GM23248 (cell line): ENCODE measurements around the gene NEMF. TPM values are rescaled to one million over a fixed set of nuclear protein-coding genes. Genes with fewer than 3 reads are reported as not detected.

Experiments used
- DNase-seq: peaks from one replicate; pipeline ENCODE4 v3.0.0-alpha.2; 2015
- H2AFZ ChIP-seq: fragments of 200-600 bp; sonication (generic); 2 replicates; pipeline ENCODE4 v1.6.1; 2016; ENCODE audit warnings: antibody characterized with exemption
- H3F3A ChIP-seq: fragments of 200-600 bp; sonication (generic); 2 replicates; pipeline ENCODE4 v1.6.1; 2016; ENCODE audit warnings: mild to moderate bottlenecking, antibody characterized with exemption, mixed run types; ENCODE audit not compliant: insufficient read depth
- H3K27ac ChIP-seq: fragments of 200-600 bp; sonication (generic); 2 replicates; pipeline ENCODE4 v1.5.1; 2016; ENCODE audit warnings: mild to moderate bottlenecking
- H3K27me3 ChIP-seq: fragments of 200-600 bp; sonication (generic); replicated peaks from 2 replicates; pipeline ENCODE4 v1.6.1; 2016; ENCODE audit warnings: mild to moderate bottlenecking; ENCODE audit not compliant: insufficient read depth
- H3K36me3 ChIP-seq: fragments of 200-600 bp; sonication (generic); 2 replicates; pipeline ENCODE4 v1.6.1; 2016; ENCODE audit warnings: low read depth, mild to moderate bottlenecking
- H3K4me1 ChIP-seq: fragments of 200-600 bp; sonication (generic); 2 replicates; pipeline ENCODE4 v1.6.1; 2016; ENCODE audit warnings: mild to moderate bottlenecking; ENCODE audit not compliant: insufficient read depth
- H3K4me2 ChIP-seq: fragments of 200-600 bp; sonication (generic); one replicate; pipeline ENCODE4 v1.6.1; 2016; ENCODE audit warnings: mild to moderate bottlenecking; ENCODE audit not compliant: unreplicated experiment
- H3K4me3 ChIP-seq: fragments of 200-600 bp; sonication (generic); 2 replicates; pipeline ENCODE4 v1.5.1; 2016; ENCODE audit warnings: mild to moderate bottlenecking
- H3K79me2 ChIP-seq: fragments of 200-600 bp; sonication (generic); 2 replicates; pipeline ENCODE4 v1.6.1; 2016; ENCODE audit warnings: mild to moderate bottlenecking; ENCODE audit not compliant: insufficient read depth
- H3K9ac ChIP-seq: fragments of 200-600 bp; sonication (generic); 2 replicates; pipeline ENCODE4 v1.6.1; 2016; ENCODE audit warnings: mild to moderate bottlenecking
- H3K9me2 ChIP-seq: fragments of 200-600 bp; sonication (generic); 2 replicates; pipeline ENCODE4 v1.6.1; 2016; ENCODE audit warnings: mixed run types, mild to moderate bottlenecking, moderate library complexity; ENCODE audit not compliant: insufficient read depth
- H3K9me3 ChIP-seq: fragments of 200-600 bp; sonication (generic); one replicate; pipeline ENCODE4 v1.6.1; 2017; ENCODE audit warnings: low read depth
- H4K20me1 ChIP-seq: fragments of 200-600 bp; sonication (generic); 2 replicates; pipeline ENCODE4 v1.6.0; 2016; ENCODE audit not compliant: insufficient read depth
- EZH2 ChIP-seq: fragments of 200-600 bp; sonication (generic); IDR thresholded peaks from 2 replicates; pipeline ENCODE4 v1.6.1; 2018; ENCODE audit warnings: antibody characterized with exemption, mild to moderate bottlenecking; ENCODE audit not compliant: insufficient read depth, poor library complexity, severe bottlenecking
- EZH2phosphoT487 ChIP-seq: fragments of 200-600 bp; sonication (generic); IDR thresholded peaks from 2 replicates; pipeline ENCODE4 v1.6.1; 2018; ENCODE audit warnings: antibody characterized with exemption, moderate library complexity, mild to moderate bottlenecking, low read depth; ENCODE audit not compliant: insufficient read depth
- WGBS, 2 experiments: methylation state at CpG; one replicate each; pipeline ENCODE4 v1.1.6; 2015 to 2017; ENCODE audit warnings: low lambda C conversion rate in 2 of 2, low coverage in 1 of 2; ENCODE audit errors: missing lambda C conversion rate in 2 of 2; 5-methylcytosine and 5-hydroxymethylcytosine counted together
- in situ Hi-C: fragments of 300-500 bp; cut with MboI; formaldehyde crosslinking; loops from 2 replicates; pipeline ENCODE4 v1.15.0; 2020
- polyA plus RNA-seq: library from polyadenylated mRNA; unstranded; fragments of >200 nt; fragmentation: Nextera tagmentation; extraction: Ambion mirVana; gene quantifications from 2 replicates; pipeline ENCODE4 v1.2.1, GENCODE V29; 2016
- total RNA-seq: library from RNA; depleted of rRNA; stranded (reverse); fragments of >200 nt; shearing (Covaris generic); gene quantifications from 2 replicates; pipeline ENCODE4 v1.2.3, GENCODE V29; 2014

The NEMF gene
- total and polyA plus RNA-seq, 2 experiments from 2014 or later: 56.5 to 65.9 TPM

GRCh38 chr14:49893309-49894213, 41.0 kb upstream of the NEMF start:
- peaks cover 72% of the 10 kb centered on the region for H3K79me2 ChIP-seq
- no peaks in the 10 kb centered on the region for H3K9me3 ChIP-seq
- in situ Hi-C loops: no loop called here
- WGBS, 2 experiments: 1% methylated on average over 78 to 84 of the region's 85 CpGs
- peaks cover 12% of the 10 kb centered on the region; the same call in 1 of the 2 replicates for H4K20me1 ChIP-seq
- H3K27me3 ChIP-seq: no peaks in the 10 kb centered on the region
- no peaks in the 10 kb centered on the region for H3K9me2 ChIP-seq
- peaks cover 34% of the 10 kb centered on the region for H3K36me3 ChIP-seq
- TF ChIP-seq EZH2phosphoT487: no peak
- no peak for TF ChIP-seq EZH2
- DNase-seq: peak; percentile 85
- peak overlapping the region; percentile 97 for H3K4me3 ChIP-seq
- peaks cover 29% of the 10 kb centered on the region for H3K4me1 ChIP-seq
- H3K27ac ChIP-seq: peak overlapping the region; percentile 99
- peak overlapping the region; percentile 100 for H3K4me2 ChIP-seq
- peak overlapping the region; percentile 100 for H3K9ac ChIP-seq
- H2AFZ ChIP-seq: no peak overlapping the region
- peaks cover 60% of the 10 kb centered on the region for H3F3A ChIP-seq

- H3K4me1 ChIP-seq: peaks cover 22% of the 10 kb centered on the region
- H2AFZ ChIP-seq: peak within 1 kb of the TSS; percentile 85
- H3K36me3 ChIP-seq: peaks cover 34% of the 10 kb centered on the region
- H3K9me2 ChIP-seq: no peaks in the 10 kb centered on the region
- H3K9ac ChIP-seq: peak within 1 kb of the TSS; percentile 100
- H3K9me3 ChIP-seq: no peaks in the 10 kb centered on the region
- H3K27me3 ChIP-seq: no peaks in the 10 kb centered on the region
- peak within 1 kb of the TSS; percentile 99 for H3K27ac ChIP-seq
- H3F3A ChIP-seq: peaks cover 52% of the 10 kb centered on the region
- H3K79me2 ChIP-seq: peaks cover 64% of the 10 kb centered on the region
- TF ChIP-seq EZH2 (no peak), EZH2phosphoT487 (no peak)
- H4K20me1 ChIP-seq: peaks cover 12% of the 10 kb centered on the region; the same call in 1 of the 2 replicates
- peak within 1 kb of the TSS; percentile 97 for H3K4me3 ChIP-seq
- in situ Hi-C loops: no loop called here
- peak; percentile 100 for DNase-seq
- WGBS, 2 experiments: 0 to 1% methylated on average over 48 to 56 of the region's 66 CpGs
- H3K4me2 ChIP-seq: peak within 1 kb of the TSS; percentile 100
Observed at GRCh38 chr14:49892636-49893308, 40.2 kb upstream of the NEMF start, which contains the start of gene ARF6. ARF6 (plus strand) TSS chr14:49893082; CDS start chr14:49893737, 655 bp downstream.

GRCh38 chr14:49892301-49892635, 39.7 kb upstream of the NEMF start:
- H4K20me1 ChIP-seq: peaks cover 12% of the 10 kb centered on the region; the same call in 1 of the 2 replicates
- TF ChIP-seq EZH2phosphoT487 (no peak), EZH2 (no peak)
- H2AFZ ChIP-seq: peak overlapping the region; percentile 85
- H3K4me1 ChIP-seq: peaks cover 16% of the 10 kb centered on the region
- peak overlapping the region; percentile 94 for H3K4me2 ChIP-seq
- H3K27ac ChIP-seq: peak overlapping the region; percentile 99
- in situ Hi-C loops: no loop called here
- 0 to 2% methylated on average over 12 of the region's 12 CpGs for WGBS, 2 experiments
- H3K79me2 ChIP-seq: peaks cover 59% of the 10 kb centered on the region
- DNase-seq: peak; percentile 92
- no peaks in the 10 kb centered on the region for H3K9me2 ChIP-seq
- no peaks in the 10 kb centered on the region for H3K9me3 ChIP-seq
- peak overlapping the region; percentile 97 for H3K4me3 ChIP-seq
- H3K36me3 ChIP-seq: peaks cover 34% of the 10 kb centered on the region
- H3K27me3 ChIP-seq: no peaks in the 10 kb centered on the region
- peak overlapping the region; percentile 100 for H3K9ac ChIP-seq
- peaks cover 47% of the 10 kb centered on the region for H3F3A ChIP-seq

- DNase-seq: no peak
- Histone ChIP-seq H3K4me3 (no peak overlapping the region), H3K79me2 (peaks cover 19% of the 10 kb centered on the region), H3K4me1 (peaks cover 8% of the 10 kb centered on the region), H2AFZ (no peak overlapping the region), H3K4me2 (no peak overlapping the region), H3F3A (peaks cover 10% of the 10 kb centered on the region), H4K20me1 (no peaks in the 10 kb centered on the region), H3K27me3 (no peaks in the 10 kb centered on the region), H3K9me2 (no peaks in the 10 kb centered on the region), H3K27ac (no peak overlapping the region), H3K36me3 (no peaks in the 10 kb centered on the region), H3K9ac (no peak overlapping the region), H3K9me3 (no peaks in the 10 kb centered on the region)
- in situ Hi-C loops: no loop called here
- WGBS, 2 experiments: 65 to 69% methylated on average over 2 of the region's 2 CpGs
- TF ChIP-seq EZH2phosphoT487 (no peak), EZH2 (no peak)
Observed at GRCh38 chr14:49888293-49888692, 35.7 kb upstream of the NEMF start.
